ENCODE measurements around the gene PIK3C3.
"Not testable (repeated sequence)": the region's sequence is repeated elsewhere in the genome, so short reads cannot be mapped to it uniquely, and the experiment has no call there.

PIK3C3 gene

GRCh38 chr18:41965634-41966255 is 10.7 kb downstream of the PIK3C3 start:
- DNase-seq (ENCODE audit: low read depth in 2 of 2): no peak

- DNase-seq (ENCODE audit: low read depth in 2 of 2): no peak
Measured at GRCh38 chr18:41966943-41967342, 11.9 kb downstream of the PIK3C3 start.

GRCh38 chr18:41967680-41968079 is 12.6 kb downstream of the PIK3C3 start:
- no peak for DNase-seq (ENCODE audit: low read depth in 2 of 2)

- no peak for DNase-seq (ENCODE audit: low read depth in 2 of 2)
Measured at GRCh38 chr18:41969881-41970280, 14.8 kb downstream of the PIK3C3 start.

- DNase-seq (ENCODE audit: low read depth in 2 of 2): no peak
Measured at GRCh38 chr18:41972067-41972925, 17.3 kb downstream of the PIK3C3 start.

- DNase-seq (ENCODE audit: low read depth in 2 of 2): no peak
Measured at GRCh38 chr18:41973983-41974382, 18.9 kb downstream of the PIK3C3 start.

- DNase-seq (ENCODE audit: low read depth in 2 of 2): no peak
Measured at GRCh38 chr18:41974796-41975201, 19.8 kb downstream of the PIK3C3 start.

- no peak for DNase-seq (ENCODE audit: low read depth in 2 of 2)
Measured at GRCh38 chr18:41975284-41975683, 20.2 kb downstream of the PIK3C3 start.

GRCh38 chr18:41977233-41977632 is 22.2 kb downstream of the PIK3C3 start:
- DNase-seq (ENCODE audit: low read depth in 2 of 2): no peak

GRCh38 chr18:41982942-41983660 is 28.1 kb downstream of the PIK3C3 start:
- DNase-seq (ENCODE audit: low read depth in 2 of 2): no peak

- DNase-seq (ENCODE audit: low read depth in 2 of 2): no peak
Measured at GRCh38 chr18:41985914-41986313, 30.9 kb downstream of the PIK3C3 start.

- no peak for DNase-seq (ENCODE audit: low read depth in 2 of 2)
Measured at GRCh38 chr18:41989508-41989907, 34.5 kb downstream of the PIK3C3 start.

GRCh38 chr18:41992066-41992465 is 37.0 kb downstream of the PIK3C3 start:
- no peak for DNase-seq (ENCODE audit: low read depth in 2 of 2)

GRCh38 chr18:41992703-41993102 is 37.7 kb downstream of the PIK3C3 start:
- no peak for DNase-seq (ENCODE audit: low read depth in 2 of 2)

- DNase-seq (ENCODE audit: low read depth in 2 of 2): no peak
Measured at GRCh38 chr18:41993151-41993550, 38.1 kb downstream of the PIK3C3 start.

GRCh38 chr18:41996020-41996419 is 41.0 kb downstream of the PIK3C3 start:
- no peak for DNase-seq (ENCODE audit: low read depth in 2 of 2)

- no peak for DNase-seq (ENCODE audit: low read depth in 2 of 2)
Measured at GRCh38 chr18:41999751-42000150, 44.7 kb downstream of the PIK3C3 start.

- no peak for DNase-seq (ENCODE audit: low read depth in 2 of 2)
Measured at GRCh38 chr18:42001801-42002200, 46.8 kb downstream of the PIK3C3 start.

- DNase-seq (ENCODE audit: low read depth in 2 of 2): no peak
Measured at GRCh38 chr18:42004653-42005052, 49.6 kb downstream of the PIK3C3 start.

- no peak for DNase-seq (ENCODE audit: low read depth in 2 of 2)
Measured at GRCh38 chr18:42005782-42006181, 50.7 kb downstream of the PIK3C3 start.

- not testable (repeated sequence) for DNase-seq (ENCODE audit: low read depth in 2 of 2)
Measured at GRCh38 chr18:42009457-42009856, 54.4 kb downstream of the PIK3C3 start.

GRCh38 chr18:42011053-42011452 is 56.0 kb downstream of the PIK3C3 start:
- DNase-seq (ENCODE audit: low read depth in 2 of 2): no peak

GRCh38 chr18:42018831-42019230 is 63.8 kb downstream of the PIK3C3 start:
- no peak for DNase-seq (ENCODE audit: low read depth in 2 of 2)

Measured in stimulated activated CD8-positive, alpha-beta memory T cell treated with anti-CD3 and anti-CD28 coated beads, Interleukin-2, amount 100 ng/mL, for 1 hour (primary cell).